Measurements from ENCODE around the gene NANOS1.

The NANOS1 gene

GRCh38 chr10:119020627-119020946, 8.9 kb upstream of the NANOS1 start:
- TF ChIP-seq CTCF (IDR thresholded peaks at IDR 0.05) = no peak
- Histone ChIP-seq H3K9me3 (no peaks in the 10 kb centered on the region), H3K4me1 (ENCODE audit: control insufficient read depth in 1 of 2, insufficient read depth in 1 of 2, low read depth in 1 of 2, low read length in 1 of 2) (no peaks in the 10 kb centered on the region), H3K4me3 (ENCODE audit: low read depth in 1 of 2, low read length in 1 of 2) (no peak overlapping the region), H3K27ac (no peak overlapping the region), H3K27me3 (no peaks in the 10 kb centered on the region), H3K36me3 (no peaks in the 10 kb centered on the region)

- Histone ChIP-seq H3K27ac (no peak overlapping the region), H3K4me1 (ENCODE audit: control insufficient read depth in 1 of 2, insufficient read depth in 1 of 2, low read depth in 1 of 2, low read length in 1 of 2) (no peaks in the 10 kb centered on the region), H3K4me3 (ENCODE audit: low read depth in 1 of 2, low read length in 1 of 2) (no peak overlapping the region), H3K9me3 (no peaks in the 10 kb centered on the region), H3K36me3 (no peaks in the 10 kb centered on the region), H3K27me3 (peaks cover 5% of the 10 kb centered on the region)
- no peak for TF ChIP-seq CTCF (IDR thresholded peaks at IDR 0.05)
Measured at GRCh38 chr10:119022846-119023552, 6.5 kb upstream of the NANOS1 start.

- TF ChIP-seq CTCF (IDR thresholded peaks at IDR 0.05) = no peak
- H3K4me1 ChIP-seq (ENCODE audit: control insufficient read depth in 1 of 2, insufficient read depth in 1 of 2, low read depth in 1 of 2, low read length in 1 of 2) = no peaks in the 10 kb centered on the region
- H3K9me3 ChIP-seq = no peaks in the 10 kb centered on the region
- no peak overlapping the region for H3K4me3 ChIP-seq (ENCODE audit: low read depth in 1 of 2, low read length in 1 of 2)
- H3K36me3 ChIP-seq = no peaks in the 10 kb centered on the region
- H3K27me3 ChIP-seq = peaks cover 10% of the 10 kb centered on the region
- H3K27ac ChIP-seq = no peak overlapping the region
Measured at GRCh38 chr10:119023553-119023868, 6.0 kb upstream of the NANOS1 start.

- H3K27me3 ChIP-seq = peaks cover 24% of the 10 kb centered on the region
- H3K4me1 ChIP-seq (ENCODE audit: control insufficient read depth in 1 of 2, insufficient read depth in 1 of 2, low read depth in 1 of 2, low read length in 1 of 2) = peaks cover 7 to 9% of the 10 kb centered on the region in 2 experiments
- TF ChIP-seq CTCF (IDR thresholded peaks at IDR 0.05) = no peak
Measured at GRCh38 chr10:119024882-119025281, 4.6 kb upstream of the NANOS1 start.

GRCh38 chr10:119025336-119025735, 4.2 kb upstream of the NANOS1 start:
- Histone ChIP-seq H3K36me3 (no peaks in the 10 kb centered on the region), H3K9me3 (no peaks in the 10 kb centered on the region), H3K4me1 (ENCODE audit: control insufficient read depth in 1 of 2, insufficient read depth in 1 of 2, low read depth in 1 of 2, low read length in 1 of 2) (peaks cover 7 to 12% of the 10 kb centered on the region in 2 experiments), H3K27me3 (peaks cover 29% of the 10 kb centered on the region), H3K4me3 (ENCODE audit: low read depth in 1 of 2, low read length in 1 of 2) (no peak overlapping the region), H3K27ac (no peak overlapping the region)
- TF ChIP-seq CTCF (IDR thresholded peaks at IDR 0.05) = no peak

More at GRCh38 chr10:119024882-119025281, 4.6 kb upstream of the NANOS1 start:
- no peak overlapping the region for H3K27ac ChIP-seq
- no peak overlapping the region for H3K4me3 ChIP-seq (ENCODE audit: low read depth in 1 of 2, low read length in 1 of 2)
- no peaks in the 10 kb centered on the region for H3K36me3 ChIP-seq
- no peaks in the 10 kb centered on the region for H3K9me3 ChIP-seq
